ENCODE measurements around the gene SERINC2.
"Not testable (repeated sequence)": the region's sequence is repeated elsewhere in the genome, so short reads cannot be mapped to it uniquely, and the experiment has no call there.

Gene SERINC2

DNA sequence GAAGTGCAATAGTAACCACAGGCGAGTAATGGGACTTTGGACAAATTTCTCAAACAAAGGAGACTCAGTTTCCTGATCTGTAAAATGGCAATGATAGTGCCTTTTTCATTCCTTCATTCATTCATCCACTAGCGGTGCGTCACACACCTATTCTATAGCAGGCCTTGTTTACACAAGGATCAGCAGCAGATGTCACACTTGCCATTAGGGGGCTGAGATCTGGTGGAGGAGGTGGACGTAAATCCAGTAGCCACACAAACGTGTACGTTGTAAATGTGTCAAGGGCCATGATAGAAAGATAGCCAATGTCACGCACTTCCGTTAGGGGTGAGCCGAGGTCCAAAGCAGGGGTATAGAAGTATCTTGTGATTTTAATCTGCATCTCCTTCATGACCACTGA lies 34.2 kb downstream of the SERINC2 start:
- peak; percentile 7 for DNase-seq (ENCODE audit: low read depth)
- TF ChIP-seq, protein P1, sequence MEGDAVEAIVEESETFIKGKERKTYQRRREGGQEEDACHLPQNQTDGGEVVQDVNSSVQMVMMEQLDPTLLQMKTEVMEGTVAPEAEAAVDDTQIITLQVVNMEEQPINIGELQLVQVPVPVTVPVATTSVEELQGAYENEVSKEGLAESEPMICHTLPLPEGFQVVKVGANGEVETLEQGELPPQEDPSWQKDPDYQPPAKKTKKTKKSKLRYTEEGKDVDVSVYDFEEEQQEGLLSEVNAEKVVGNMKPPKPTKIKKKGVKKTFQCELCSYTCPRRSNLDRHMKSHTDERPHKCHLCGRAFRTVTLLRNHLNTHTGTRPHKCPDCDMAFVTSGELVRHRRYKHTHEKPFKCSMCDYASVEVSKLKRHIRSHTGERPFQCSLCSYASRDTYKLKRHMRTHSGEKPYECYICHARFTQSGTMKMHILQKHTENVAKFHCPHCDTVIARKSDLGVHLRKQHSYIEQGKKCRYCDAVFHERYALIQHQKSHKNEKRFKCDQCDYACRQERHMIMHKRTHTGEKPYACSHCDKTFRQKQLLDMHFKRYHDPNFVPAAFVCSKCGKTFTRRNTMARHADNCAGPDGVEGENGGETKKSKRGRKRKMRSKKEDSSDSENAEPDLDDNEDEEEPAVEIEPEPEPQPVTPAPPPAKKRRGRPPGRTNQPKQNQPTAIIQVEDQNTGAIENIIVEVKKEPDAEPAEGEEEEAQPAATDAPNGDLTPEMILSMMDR (conservative IDR thresholded peaks at IDR 0.05; ENCODE audit: low read length), result no peak
- no peak overlapping the region for H3K4me3 ChIP-seq (ENCODE audit: low read length)

DNA sequence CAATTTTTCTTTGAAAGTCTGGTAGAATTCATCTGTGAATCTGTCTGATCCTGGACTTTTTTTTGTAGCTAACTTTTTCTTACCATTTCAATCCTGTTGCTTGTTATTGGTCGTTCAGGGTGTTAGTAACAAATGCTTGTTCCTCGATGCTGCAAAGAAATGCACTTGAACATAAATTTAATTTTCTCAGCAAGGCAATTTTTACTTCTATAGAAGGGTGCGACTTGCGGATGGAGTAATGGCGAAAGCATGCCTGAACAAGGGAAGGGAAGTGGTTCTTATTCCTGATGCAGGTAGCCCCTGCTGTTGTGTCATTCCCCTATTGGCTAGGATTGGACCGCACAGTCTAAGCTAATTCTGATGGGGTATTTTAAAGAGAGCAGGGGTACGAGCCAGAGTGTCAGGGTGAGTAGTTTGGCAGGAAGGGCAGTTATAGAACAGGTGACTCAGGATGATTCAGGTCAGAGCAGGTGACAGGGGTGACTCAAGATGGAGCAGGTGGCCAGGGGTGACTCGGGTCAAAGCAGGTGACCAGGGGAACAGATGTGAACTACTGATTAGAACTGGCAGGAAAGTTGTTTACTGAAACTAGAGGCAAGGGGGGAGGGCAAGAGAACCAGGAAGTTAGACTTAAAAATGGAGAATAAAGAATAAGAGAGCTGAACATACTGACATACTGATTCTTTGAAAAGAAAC lies 40.5 kb downstream of the SERINC2 start:
- DNase-seq (ENCODE audit: low read depth), result no peak
- TF ChIP-seq, protein P1 (conservative IDR thresholded peaks at IDR 0.05; ENCODE audit: low read length), result no peak
- no peak overlapping the region for H3K4me3 ChIP-seq (ENCODE audit: low read length)

DNA sequence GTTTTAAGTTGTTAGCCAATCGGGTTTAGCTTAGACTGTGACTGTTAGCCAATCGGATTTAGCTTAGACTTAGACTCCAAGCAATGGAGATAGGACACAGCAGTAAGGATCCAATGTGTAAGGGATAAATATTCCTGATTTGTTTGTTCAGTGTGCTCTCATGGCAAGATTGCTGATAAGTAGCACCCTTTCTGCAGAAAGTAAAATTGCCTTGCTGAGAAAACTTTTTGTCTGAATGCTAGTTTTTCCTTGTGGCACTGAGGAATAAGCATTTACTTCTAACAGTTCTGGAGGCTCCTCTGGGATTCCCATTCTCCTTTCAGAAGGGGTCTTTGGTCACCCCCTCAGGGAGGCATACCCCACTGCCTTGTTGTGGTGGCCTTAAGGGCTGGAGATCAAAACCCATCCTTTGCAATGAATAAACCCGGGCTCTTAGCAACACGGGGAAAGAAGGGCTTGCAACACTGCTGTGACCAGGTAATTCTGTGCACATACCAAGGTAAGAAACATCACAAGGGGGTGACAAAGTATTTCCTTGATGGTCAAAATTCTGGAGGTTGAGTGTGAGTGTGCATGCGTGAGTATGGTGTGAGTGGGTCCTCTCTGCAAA lies 45.4 kb downstream of the SERINC2 start:
- DNase-seq (ENCODE audit: low read depth), result no peak
- TF ChIP-seq, protein P1 (conservative IDR thresholded peaks at IDR 0.05; ENCODE audit: low read length), result no peak
- H3K4me3 ChIP-seq (ENCODE audit: low read length), result no peak overlapping the region

DNA sequence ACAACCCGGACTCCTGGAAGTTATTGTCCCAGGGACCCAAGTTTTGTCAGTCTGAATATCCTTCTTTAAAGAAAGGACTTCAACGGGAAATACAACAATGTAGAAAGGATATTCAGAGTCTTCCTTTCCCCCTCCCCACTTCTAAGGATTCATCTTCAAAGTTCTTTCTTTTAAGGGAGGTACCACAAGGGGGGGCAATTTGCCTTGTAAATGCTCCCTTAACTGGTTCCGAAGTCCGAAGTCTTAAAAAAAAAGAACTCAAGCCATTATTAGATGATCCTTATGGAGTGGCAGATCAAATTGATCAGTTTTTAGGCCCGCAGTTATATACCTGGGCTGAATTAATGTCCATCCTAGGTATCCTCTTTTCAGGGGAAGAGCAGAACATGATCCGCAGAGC lies 47.0 kb downstream of the SERINC2 start:
- no peak overlapping the region for H3K4me3 ChIP-seq (ENCODE audit: low read length)
- peak; percentile 24 for DNase-seq (ENCODE audit: low read depth)
- TF ChIP-seq, protein P1 (conservative IDR thresholded peaks at IDR 0.05; ENCODE audit: low read length), result peak; percentile 35

DNA sequence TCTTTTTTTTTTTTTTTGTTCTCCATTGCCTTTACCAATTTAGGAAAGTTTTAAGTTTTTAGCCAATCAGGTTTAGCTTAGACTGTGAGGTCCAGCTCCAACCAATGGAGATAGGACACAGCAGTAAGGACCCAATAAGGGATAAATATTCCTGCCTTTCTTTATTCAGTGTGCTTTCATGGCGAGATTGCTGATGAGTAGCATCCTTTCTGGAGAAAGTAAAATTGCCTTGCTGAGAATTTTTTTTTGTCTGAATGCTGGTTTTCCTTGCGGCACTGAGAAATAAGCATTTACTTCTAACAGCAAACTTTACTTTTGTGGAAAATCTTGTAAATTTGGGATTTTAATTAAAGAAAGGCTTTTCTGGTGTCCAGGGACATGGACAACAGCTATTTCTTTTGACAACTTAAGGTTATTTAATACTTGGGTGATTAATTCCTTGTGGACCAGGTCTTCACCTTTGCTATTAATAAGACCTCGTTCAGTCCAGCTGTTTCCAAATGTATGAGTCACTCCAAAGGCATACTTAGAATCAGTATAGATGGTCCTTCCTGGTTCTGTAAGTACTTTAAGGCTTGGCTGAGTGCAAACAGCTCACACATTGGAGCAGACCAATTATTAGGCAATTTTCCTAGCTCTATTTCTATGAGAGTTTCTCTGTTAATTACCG lies 54.1 kb downstream of the SERINC2 start:
- no peak overlapping the region for H3K4me3 ChIP-seq (ENCODE audit: low read length)
- TF ChIP-seq, protein P1 (conservative IDR thresholded peaks at IDR 0.05; ENCODE audit: low read length), result no peak
- no peak for DNase-seq (ENCODE audit: low read depth)

DNA sequence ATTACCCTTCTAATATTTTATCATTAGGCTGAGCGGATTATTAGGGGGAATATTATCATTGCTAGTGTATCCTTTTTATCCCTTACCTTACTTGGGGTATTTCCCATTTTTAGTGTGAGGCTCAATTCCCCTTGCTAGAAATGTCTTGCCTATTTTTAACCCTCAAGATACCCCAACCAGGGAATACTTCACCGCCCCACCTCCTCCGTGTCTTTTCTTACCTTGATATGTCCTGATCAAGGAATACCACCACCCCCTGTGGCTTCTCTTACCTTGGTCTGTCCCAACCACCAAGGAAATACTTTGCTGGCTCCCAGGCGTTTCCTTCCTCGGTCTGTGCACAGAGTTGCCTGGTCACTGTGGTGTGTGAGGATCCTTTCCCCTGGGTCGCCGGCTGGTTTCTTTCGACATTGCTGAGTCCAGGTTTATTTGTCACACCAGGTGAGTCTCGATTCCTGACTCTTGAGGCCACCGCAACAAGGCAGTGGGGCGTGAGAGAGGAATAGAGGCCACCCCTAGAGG lies 57.8 kb downstream of the SERINC2 start:
- TF ChIP-seq, protein P1 (conservative IDR thresholded peaks at IDR 0.05; ENCODE audit: low read length), result no peak
- no peak overlapping the region for H3K4me3 ChIP-seq (ENCODE audit: low read length)
- no peak for DNase-seq (ENCODE audit: low read depth)

DNA sequence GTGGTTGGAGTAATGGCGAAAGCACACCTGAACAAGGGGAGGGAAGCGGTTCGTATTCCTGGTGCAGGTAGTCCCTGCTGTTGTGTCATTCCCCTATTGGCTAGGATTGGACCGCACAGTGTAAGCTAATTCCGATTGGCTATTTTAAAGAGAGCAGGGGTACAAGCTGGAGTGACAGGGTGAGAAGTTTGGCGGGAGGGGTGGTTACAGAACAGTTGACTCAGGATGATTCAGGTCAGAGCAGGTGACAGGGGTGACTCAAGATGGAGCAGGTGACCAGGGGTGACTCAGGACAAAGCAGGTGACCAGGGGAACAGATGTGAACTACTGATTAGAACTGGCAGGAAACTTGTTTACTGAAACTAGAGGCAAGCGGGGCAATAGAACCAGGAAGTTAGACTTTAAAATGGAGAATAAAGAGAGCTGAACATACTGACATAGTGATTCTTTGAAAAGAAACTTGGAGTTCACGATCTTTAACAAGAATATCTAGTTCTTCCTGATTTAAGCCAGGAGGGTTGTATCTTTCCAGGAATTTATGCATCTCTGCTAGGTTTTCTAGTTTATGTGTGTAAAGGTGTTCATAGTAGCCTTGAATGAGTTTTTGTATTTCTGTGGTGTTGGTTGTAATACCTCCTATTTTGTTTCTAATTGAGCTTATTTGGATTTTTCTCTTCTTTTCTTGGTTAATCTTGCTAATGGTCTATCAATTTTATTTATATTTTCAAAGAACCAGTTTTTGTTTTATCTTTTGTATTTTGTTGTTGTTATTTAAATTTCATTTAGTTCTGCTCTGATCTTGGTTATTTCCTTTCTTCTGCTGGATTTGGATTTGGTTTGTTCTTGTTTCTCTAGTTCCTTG lies 58.7 kb downstream of the SERINC2 start:
- DNase-seq (ENCODE audit: low read depth), result not testable (repeated sequence)

DNA sequence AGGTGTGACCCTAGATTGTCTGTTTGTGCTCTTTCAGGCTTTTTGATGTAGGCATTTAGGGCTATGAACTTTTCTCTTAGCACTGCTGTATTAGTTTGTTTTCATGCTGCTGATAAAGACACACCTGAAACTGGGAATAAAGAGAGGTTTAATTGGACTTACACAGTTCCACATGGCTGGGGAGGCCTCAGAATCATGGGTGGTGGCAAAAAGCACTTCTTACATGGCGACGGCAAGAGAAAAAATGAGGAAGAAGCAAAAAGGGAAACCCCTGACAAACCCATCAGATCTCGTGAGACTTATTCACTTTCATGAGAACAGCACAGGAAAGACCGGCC lies 59.3 kb downstream of the SERINC2 start:
- H3K4me3 ChIP-seq (ENCODE audit: low read length); DNase-seq (ENCODE audit: low read depth): not testable (repeated sequence)

More for the DNA sequence above, 58.7 kb downstream of the SERINC2 start:
- H3K4me3 ChIP-seq (ENCODE audit: low read length), result not testable (repeated sequence)

DNA sequence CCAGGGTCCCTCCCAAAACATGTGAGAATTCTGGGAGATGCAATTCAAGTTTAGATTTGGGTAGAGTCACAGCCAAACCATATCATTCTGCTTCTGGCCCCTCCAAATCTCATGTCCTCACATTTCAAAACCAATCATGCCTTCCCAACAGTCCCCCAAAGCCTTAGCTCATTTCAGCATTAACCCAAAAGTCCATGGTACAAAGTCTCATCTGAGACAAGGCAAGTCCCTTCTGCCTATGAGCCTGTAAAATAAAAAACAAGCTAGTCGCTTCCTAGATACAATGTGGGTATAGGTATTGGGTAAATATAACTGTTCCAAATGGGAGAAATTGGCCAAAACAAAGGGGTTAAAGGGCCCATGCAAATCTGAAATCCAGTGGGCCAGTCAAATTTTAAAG lies 59.7 kb downstream of the SERINC2 start:
- not testable (repeated sequence) for DNase-seq (ENCODE audit: low read depth); H3K4me3 ChIP-seq (ENCODE audit: low read length)

DNA sequence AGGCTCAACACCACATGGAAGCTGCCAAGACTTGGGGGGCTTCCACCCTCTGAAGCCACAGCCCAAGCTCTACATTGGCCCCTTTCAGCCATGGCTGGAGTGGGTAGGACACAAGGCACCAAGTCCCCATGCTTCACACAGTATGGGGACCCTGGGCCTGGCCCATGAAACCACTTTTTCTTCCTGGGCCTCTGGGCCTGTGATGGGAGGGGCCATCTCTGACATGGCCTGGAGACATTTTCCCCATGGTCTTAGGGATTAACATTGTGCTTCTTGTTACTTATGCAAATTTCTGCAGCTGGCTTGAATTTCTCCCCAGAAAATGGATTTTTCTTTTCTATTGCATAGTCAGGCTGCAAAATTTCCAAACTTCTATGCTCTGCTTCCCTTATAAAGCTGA lies 60.5 kb downstream of the SERINC2 start:
- DNase-seq (ENCODE audit: low read depth); H3K4me3 ChIP-seq (ENCODE audit: low read length): not testable (repeated sequence)

DNA sequence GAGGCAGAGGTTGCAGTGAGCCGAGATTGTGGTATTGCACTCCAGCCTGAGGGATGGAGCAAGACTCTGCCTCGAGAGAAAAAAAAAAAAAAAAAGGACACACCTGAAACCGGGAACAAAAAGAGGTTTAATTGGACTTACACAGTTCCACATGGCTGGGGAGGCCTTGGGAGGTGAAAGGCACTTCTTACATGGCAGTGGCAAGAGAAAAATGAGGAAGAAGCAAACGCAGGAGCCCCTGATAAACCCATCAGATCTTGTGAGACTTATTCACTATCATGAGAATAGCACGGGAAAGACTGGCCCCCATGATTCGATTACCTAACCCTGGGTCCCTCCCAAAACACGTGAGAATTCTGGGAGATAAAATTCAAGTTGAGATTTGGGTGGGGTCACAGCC lies 61.6 kb downstream of the SERINC2 start:
- DNase-seq (ENCODE audit: low read depth); H3K4me3 ChIP-seq (ENCODE audit: low read length): not testable (repeated sequence)

Measured in AG10803 (cell line).